GM12864 (cell line): ENCODE measurements around the gene ARHGEF10L.

ENCODE experiments used
- DNase-seq: peaks from one replicate; pipeline ENCODE4 v3.0.0-alpha.2; 2011; ENCODE audit warnings: low read depth
- H3K4me3 ChIP-seq: 2 replicates; pipeline ENCODE4 v1.5.1; 2011; ENCODE audit warnings: mild to moderate bottlenecking, low read depth, low read length, control low read depth
- CTCF ChIP-seq: IDR thresholded peaks from 2 replicates; pipeline ENCODE4 v1.5.1; 2011; ENCODE audit warnings: low read depth, mild to moderate bottlenecking, moderate library complexity, low read length, control low read depth, inconsistent platforms; ENCODE audit errors: missing control alignments

Gene ARHGEF10L

GRCh38 chr1:17633654-17634053 is 94.2 kb downstream of the ARHGEF10L start:
- no peak for TF ChIP-seq CTCF
- H3K4me3 ChIP-seq = no peak overlapping the region
- no peak for DNase-seq

GRCh38 chr1:17635276-17635675 is 95.8 kb downstream of the ARHGEF10L start:
- TF ChIP-seq CTCF = no peak
- DNase-seq = no peak
- no peak overlapping the region for H3K4me3 ChIP-seq

- TF ChIP-seq CTCF = no peak
- no peak overlapping the region for H3K4me3 ChIP-seq
- DNase-seq = peak; percentile 5
Measured at GRCh38 chr1:17635811-17636210, 96.3 kb downstream of the ARHGEF10L start.

- DNase-seq = no peak
- TF ChIP-seq CTCF = no peak
- no peak overlapping the region for H3K4me3 ChIP-seq
Measured at GRCh38 chr1:17636612-17637011, 97.1 kb downstream of the ARHGEF10L start.

GRCh38 chr1:17637055-17637454 is 97.6 kb downstream of the ARHGEF10L start:
- DNase-seq = no peak
- no peak for TF ChIP-seq CTCF
- H3K4me3 ChIP-seq = no peak overlapping the region

- no peak for TF ChIP-seq CTCF
- no peak for DNase-seq
- no peak overlapping the region for H3K4me3 ChIP-seq
Measured at GRCh38 chr1:17639703-17640340, 100.3 kb downstream of the ARHGEF10L start.

- DNase-seq = no peak
- H3K4me3 ChIP-seq = no peak overlapping the region
- no peak for TF ChIP-seq CTCF
Measured at GRCh38 chr1:17640393-17640792, 100.9 kb downstream of the ARHGEF10L start.
